Panc1 (cell line): ENCODE data around the gene AFP.

Experiments used
- SIN3A ChIP-seq: IDR thresholded peaks from 2 replicates; pipeline ENCODE4 v1.6.1; 2012; ENCODE audit warnings: low read depth, mild to moderate bottlenecking, low read length, moderate library complexity, borderline replicate concordance; ENCODE audit not compliant: insufficient read depth
- TCF7L2 ChIP-seq: IDR thresholded peaks from 2 replicates; pipeline ENCODE4 v1.6.1; 2011; ENCODE audit warnings: mild to moderate bottlenecking, low read depth, low read length, inconsistent platforms
- TF ChIP-seq, protein P1 (sequence below): fragments of 450-650 bp; IDR thresholded peaks from 2 replicates; pipeline ENCODE4 v1.5.1; 2017; ENCODE audit warnings: mild to moderate bottlenecking

DNA sequence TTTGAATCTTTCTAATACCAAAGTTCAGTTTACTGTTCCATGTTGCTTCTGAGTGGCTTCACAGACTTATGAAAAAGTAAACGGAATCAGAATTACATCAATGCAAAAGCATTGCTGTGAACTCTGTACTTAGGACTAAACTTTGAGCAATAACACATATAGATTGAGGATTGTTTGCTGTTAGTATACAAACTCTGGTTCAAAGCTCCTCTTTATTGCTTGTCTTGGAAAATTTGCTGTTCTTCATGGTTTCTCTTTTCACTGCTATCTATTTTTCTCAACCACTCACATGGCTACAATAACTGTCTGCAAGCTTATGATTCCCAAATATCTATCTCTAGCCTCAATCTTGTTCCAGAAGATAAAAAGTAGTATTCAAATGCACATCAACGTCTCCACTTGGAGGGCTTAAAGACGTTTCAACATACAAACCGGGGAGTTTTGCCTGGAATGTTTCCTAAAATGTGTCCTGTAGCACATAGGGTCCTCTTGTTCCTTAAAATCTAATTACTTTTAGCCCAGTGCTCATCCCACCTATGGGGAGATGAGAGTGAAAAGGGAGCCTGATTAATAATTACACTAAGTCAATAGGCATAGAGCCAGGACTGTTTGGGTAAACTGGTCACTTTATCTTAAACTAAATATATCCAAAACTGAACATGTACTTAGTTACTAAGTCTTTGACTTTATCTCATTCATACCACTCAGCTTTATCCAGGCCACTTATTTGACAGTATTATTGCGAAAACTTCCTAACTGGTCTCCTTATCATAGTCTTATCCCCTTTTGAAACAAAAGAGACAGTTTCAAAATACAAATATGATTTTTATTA is 3.6 kb upstream of the AFP start:
- TF ChIP-seq TCF7L2 (no peak), SIN3A (no peak)
- TF ChIP-seq, protein P1, sequence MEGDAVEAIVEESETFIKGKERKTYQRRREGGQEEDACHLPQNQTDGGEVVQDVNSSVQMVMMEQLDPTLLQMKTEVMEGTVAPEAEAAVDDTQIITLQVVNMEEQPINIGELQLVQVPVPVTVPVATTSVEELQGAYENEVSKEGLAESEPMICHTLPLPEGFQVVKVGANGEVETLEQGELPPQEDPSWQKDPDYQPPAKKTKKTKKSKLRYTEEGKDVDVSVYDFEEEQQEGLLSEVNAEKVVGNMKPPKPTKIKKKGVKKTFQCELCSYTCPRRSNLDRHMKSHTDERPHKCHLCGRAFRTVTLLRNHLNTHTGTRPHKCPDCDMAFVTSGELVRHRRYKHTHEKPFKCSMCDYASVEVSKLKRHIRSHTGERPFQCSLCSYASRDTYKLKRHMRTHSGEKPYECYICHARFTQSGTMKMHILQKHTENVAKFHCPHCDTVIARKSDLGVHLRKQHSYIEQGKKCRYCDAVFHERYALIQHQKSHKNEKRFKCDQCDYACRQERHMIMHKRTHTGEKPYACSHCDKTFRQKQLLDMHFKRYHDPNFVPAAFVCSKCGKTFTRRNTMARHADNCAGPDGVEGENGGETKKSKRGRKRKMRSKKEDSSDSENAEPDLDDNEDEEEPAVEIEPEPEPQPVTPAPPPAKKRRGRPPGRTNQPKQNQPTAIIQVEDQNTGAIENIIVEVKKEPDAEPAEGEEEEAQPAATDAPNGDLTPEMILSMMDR: no peak
